Measurements from ENCODE around the gene CCPG1.

- TF ChIP-seq CTCF (IDR thresholded peaks at IDR 0.05), result no peak
- TF ChIP-seq POLR2A (IDR thresholded peaks at IDR 0.05), result no peak
These were observed 45.5 kb downstream of the CCPG1 start for GRCh38 chr15:55362641-55363040.
